SKM-1 treated with dmso at 0.1 percent for 144 hours (cell line): ENCODE data around the gene LRRC59.
"Not testable (repeated sequence)": the region's sequence is repeated elsewhere in the genome, so short reads cannot be mapped to it uniquely, and the experiment has no call there.

Experiments
- DNase-seq: peaks from one replicate; lab custom pipeline; 2025; ENCODE audit not compliant: unreplicated experiment; lab: John Stamatoyannopoulos, UW

The LRRC59 gene

DNA sequence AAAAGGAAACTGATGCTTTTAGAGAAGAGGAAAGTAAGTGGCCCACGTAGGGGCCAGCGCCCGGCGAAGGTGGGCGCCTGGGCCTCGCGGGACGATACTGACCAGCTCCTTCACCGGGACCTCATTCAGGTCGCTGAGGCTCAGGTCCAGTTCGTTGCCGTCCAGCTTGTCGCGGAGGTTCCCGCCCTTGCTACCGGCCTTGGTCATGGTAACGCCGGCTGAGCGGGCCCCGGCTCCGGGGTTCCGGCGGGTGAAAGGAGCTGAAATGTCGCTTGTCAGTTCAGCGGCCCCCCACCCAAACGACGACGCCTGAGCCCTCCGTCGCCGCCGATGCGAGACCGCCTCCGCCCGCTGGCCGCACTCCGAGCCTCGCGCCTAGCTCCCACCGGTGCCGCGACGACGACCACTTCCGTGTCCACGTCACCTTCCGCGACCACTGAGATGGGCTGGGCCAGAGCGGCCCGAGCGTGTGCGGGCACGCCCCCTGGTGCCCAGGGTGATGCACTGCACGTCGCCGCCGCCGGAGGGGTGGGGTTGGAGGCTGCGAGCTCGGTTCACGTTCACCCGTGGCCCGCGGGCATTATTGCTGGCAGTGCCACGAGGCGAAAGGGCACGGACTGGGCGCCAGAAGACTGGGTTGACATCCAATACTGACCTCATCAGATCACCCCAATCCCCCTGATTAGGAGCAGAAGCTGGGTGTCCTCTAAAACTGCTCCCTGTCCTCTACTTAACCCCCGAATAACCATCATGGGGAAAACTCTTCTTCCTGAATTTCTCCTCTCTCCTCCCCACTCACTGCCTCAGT lies at the start of gene LRRC59:
TSS of gene LRRC59 (minus strand) at position 413 of the 808 bp plus-strand sequence. CDS start at position 207, 206 bp downstream.
- peak; percentile 68 for DNase-seq

DNA sequence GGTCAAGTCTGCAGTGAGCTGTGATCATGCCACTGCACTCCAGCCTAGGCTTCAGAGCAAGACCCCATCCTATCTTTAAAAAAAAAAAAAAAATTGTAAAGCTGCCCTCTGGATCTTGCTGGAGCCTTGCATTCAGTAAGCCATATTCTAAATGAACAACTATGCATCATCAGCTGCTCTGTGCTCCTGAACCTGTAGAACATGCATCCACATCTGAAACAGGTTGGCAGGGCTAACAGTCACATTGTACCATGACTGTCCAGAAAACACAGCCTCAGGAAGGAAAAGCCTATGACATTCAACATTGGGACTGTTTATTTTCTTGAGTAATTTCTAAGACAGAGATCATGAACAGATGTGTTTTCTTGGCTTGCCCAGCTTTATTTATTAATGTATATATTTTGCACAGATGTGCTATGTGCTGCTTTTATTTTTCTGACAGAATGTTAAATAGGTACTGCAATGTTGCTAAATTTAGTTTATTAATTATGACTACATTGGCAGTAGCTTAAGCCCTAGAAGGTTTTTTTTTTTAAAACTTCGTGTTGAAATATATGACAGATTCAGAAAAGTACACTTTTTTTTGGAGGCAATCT lies 48.5 kb upstream of the LRRC59 start:
- no peak for DNase-seq

DNA sequence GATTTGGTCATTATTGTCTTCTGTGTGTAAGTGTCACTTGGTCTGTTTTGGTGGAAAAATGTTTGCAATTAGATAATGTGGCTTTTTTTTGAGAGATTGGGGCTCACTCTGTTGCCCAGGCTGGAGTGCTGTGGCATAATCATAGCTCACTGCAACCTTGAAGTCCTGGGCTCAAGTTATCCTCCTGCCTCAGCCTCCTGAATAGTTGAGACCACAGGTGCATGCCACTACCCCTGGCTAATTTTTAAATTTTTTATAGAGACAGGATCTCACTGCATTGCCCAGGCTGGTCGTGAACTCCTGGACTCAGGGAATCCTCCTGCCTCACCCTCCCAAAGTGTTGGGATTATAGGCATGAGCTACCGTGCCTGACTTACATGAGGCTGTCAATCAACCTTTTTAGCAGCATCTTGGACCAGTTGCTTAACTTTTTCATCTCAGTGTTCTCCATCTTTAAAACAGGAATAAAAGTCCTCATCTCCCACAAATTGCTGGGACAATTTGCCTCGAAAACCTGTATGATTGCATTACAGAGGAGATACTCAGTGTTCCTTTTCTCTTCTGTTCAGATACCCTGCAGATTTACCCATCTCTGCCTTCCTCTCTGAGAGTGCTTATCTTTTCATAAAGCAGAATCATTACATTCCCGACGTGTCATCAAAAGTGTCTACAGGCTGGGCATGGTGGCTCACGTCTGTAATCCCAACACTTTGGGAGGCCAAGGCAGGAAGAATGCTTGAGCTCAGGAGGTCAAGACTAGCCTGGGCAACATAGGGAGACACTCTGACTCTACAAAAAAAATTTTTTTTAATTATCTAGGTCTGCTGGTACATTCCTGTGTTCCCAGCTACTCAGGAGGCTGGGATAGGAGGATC lies 47.8 kb upstream of the LRRC59 start:
- DNase-seq: no peak

DNA sequence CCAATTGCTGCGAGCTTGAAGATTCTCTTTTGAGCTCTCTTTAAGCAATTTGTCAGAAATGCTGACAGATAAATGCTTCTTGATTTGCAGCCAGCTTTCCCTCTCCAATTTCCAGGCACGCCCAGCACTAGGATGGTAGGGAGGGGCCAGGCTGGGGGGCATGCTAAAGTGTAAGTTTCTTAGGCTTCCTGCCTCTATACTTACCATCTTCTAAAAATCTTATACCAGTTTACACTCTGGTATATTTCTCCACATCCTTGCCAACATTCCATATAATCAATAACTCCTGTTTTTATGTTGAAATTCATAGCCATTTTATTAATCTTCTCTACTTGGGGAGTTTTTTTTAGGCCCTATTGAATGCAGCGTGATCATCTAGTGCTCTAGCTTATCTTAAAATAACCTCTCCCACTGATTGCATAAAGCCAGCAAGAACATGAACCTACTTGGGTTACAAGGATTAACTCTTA lies 46.2 kb upstream of the LRRC59 start:
- DNase-seq: no peak

DNA sequence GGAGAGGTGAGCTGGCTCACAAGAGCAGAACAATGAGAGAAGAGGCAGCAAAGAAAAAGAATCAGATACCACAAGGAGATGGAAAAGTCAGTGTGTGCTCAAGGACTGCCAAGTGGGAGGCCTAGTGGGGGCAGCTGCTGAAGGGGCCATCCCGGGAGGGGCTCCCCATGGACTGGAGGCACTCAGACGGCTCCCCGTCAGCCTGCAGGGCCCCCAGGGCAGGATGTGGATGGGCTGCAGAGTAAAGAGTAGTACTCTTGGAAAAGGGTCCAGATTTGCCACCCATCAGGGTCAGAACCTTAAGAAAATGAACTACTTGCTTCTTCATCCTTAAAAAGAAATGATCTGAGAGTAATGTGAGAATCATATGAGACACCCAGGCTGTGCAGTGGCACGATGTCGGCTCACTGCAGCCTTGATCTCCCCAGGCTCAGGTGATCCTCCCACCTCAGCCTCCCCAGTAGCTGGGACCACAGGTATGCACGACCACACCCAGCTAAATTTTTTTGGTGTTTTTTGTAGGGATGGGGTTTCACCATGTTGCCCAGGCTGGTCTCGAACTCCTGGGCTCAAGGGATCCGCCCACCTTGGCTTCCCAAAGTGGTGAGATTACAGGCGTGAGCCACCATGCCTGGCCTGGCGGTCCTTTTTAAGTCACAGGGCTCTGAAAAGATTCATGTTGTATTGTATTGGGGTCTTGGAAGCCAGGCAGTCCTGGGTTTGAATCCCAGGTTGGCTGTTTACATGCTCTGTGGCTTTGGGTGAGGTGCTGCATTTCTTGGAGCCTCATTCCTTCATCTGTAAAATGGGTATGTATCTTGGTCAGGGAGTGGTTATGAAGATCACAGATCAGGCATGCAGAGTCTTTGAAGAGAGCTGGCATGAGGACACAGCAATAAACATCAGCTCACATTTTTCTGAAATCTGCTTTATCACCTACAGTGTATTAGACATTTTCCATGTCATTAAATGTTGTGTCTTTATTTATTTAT lies 43.8 kb upstream of the LRRC59 start:
- DNase-seq: no peak

DNA sequence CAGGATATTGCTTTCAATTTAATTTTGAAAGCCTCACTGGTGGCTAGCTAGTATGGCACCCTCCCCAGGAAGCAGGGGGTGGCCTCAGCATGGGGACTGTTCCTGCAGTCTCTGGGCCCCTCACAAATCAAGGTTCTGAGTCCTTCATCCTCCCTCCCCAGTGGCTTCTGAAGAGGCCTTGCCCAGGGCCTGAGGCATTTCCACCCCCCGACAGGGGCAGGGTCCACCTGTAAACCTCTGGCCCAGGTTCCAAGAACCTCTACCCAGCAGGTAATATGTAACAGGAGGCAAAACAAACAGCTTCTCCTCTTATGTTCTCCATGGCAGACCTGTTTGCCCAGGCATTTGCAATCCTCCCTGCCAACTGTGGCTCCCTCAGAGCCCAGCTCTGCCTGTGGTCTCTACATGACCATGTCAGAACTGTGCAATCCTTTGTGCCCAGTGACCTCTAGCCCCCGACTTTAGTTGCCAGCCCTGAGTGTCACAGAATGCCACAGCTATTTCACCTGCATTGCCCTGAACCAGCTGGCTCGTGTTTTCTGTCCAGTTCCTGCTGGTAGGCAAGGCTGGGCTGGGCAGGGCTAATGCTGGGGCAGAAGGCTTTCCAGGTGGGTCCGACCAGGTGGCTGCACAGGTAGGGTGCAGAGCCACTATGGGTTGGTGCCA lies 43.0 kb upstream of the LRRC59 start:
- DNase-seq: no peak

DNA sequence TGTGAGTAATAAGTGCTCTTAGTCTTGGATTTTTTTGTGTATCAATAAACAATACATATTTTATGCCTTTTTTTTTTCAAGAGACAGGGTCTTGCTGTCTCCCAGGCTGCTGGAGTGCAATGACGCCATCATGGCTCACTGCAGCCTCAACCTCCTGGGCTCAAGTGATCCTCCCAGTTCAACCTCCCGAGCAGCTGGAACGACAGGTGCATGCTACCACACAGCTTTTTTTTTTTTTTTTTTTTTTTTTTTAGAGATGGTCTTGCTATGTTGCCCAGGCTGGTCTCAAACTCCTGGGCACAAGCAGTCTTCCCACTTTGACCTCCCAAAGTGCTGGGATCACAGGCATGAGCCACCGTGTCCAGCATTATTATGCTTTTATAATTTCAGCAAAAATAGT lies 41.7 kb upstream of the LRRC59 start:
- DNase-seq: no peak

DNA sequence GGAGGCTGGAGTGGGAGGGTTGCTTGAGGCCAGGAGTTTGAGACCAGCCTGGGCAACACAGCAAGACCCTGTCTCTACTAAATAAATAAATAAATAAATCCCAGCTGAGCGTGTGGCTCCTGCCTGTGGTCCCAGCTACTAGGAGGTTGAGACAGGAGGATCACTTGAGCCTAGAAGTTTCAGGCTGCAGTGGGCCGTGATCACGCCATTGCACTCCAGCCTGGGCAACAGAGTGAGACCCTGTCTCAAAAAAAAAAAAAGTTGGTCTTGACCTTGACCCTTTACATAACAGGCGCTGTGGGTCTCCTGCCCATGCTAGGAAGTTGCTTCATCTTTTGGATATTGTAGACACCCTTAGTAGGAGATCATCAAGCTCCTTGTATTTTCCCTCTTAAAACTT lies 40.1 kb upstream of the LRRC59 start:
- DNase-seq: no peak

DNA sequence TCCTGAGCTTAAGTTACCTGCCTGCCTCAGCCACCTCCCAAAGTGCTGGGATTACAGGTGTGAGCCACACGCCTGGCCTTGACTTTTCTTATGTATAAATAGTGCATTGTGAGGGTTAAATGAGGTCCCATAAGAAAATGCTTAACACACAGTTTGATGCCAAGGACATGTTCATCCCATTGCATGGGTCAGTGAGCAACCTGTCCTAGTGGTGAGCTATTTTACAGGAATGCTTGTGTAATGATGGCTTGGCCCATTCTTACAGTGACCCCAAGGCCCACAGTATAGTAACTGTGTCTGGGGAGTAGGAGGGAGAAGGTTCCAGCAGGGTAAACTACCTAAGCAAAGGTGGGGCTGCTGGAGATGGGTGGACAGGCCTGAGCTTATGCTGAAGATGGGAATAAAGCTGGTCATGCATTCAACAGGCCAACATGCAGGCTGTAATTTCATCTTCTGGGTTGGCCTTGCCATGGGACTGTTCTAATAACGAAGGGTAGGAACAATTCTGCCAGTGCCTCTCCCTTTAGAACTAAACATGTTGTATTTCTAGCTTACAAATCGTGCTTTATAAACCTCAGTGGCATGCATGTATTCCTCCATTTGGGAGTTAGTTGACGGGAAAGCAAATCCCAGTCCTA lies 34.9 kb upstream of the LRRC59 start:
- no peak for DNase-seq

DNA sequence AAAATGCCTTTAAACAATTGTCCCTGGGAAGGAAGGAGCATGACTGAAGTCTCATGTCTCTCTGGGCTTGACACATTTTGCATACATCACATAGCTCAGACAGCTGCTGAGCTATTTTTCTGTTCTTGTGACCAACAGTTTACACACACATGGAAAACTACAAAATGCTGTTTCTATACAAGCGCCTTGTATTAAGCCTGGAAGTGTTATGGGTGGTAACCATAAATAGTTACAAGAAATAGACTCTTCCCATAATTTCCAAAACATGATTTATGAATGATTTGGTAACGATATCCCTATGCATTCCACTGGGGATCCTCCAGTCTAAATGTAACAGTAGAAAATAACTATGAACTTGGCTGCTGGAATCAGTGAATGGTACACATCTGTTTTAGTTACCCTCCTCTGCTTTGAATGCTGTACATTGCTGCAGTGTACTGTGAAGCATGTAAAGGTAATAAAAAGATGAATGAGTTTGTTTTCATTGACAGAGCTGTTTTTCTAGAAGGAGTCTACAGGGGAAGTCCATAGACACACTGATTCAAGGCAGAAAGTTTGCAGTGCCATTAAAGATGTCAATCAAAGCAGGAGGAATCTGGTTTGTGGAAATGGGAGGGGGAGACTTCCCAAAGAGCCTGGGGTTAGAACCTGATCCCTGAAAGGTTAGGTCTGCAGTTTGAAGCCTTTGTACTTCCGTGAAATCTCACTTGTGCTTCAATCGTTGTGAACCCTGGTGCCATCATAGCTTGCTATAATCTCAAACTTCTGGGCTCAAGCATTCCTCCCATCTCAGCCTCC lies 33.7 kb upstream of the LRRC59 start:
- no peak for DNase-seq

DNA sequence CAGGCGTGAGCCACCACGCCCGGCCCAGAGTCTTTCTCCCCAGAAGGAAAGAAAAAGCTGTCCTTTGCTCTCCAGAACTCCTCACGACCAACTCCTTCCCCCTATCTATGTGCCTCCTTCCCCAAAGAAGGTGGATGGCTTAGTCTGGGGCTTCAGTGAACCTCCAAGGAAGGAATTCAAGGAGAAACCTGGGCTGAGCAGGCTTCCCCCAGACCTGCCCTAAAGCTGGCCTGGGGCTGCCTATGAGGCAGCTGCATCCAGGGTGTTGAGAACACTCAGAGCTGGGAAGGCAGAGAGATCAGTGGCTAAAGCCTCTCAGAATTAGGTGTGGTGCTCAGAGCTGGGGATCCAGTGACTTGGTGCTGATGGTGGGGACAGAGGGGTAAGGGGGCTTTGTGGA lies 32.5 kb upstream of the LRRC59 start:
- DNase-seq: no peak

DNA sequence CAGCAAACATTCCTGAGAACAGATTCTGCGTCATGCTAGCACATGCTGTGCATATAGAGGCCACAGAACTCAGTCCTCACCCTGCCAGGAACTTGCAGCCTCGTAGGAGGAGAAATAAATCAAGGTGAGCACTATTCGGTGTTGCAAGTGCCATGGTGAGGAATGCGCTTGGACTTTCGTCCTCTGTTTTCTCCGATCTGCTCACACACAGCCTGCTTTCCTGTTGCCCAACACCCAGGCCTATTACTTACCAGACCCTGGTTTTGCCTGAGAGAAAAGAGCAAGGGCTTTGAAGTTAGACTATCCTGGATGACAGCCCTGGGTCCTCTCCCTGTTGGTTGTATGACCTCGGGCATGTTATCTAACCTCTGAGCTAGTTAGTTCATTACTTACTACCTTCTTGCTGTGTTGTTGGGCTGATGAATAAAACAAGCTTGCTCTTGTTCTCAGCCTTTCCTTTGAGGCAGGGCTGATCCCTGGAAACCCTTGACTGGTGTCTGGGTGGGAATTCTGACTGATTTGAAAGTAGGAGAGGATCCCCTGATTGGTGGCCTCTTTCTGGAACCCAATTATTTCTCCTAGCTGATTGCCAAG lies 31.6 kb upstream of the LRRC59 start:
- no peak for DNase-seq

DNA sequence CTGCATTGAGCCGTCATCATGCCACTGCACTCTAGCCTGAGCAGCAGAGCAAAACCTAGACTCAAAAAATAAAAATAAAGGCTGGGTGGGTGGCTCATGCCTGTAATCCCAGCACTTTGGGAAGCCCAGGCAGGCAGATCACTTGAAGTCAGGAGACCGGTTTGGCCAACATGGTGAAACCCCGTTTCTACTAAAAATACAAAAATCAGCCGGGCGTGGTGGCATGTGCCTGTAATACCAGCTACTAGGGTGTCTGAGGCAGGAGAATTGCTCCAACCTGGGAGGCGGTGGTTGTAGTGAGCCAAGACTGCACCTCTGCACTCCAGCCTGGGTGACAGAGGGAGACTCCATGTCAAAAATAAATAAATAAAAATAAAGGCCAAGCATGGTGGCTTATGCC lies 30.8 kb upstream of the LRRC59 start:
- not testable (repeated sequence) for DNase-seq

DNA sequence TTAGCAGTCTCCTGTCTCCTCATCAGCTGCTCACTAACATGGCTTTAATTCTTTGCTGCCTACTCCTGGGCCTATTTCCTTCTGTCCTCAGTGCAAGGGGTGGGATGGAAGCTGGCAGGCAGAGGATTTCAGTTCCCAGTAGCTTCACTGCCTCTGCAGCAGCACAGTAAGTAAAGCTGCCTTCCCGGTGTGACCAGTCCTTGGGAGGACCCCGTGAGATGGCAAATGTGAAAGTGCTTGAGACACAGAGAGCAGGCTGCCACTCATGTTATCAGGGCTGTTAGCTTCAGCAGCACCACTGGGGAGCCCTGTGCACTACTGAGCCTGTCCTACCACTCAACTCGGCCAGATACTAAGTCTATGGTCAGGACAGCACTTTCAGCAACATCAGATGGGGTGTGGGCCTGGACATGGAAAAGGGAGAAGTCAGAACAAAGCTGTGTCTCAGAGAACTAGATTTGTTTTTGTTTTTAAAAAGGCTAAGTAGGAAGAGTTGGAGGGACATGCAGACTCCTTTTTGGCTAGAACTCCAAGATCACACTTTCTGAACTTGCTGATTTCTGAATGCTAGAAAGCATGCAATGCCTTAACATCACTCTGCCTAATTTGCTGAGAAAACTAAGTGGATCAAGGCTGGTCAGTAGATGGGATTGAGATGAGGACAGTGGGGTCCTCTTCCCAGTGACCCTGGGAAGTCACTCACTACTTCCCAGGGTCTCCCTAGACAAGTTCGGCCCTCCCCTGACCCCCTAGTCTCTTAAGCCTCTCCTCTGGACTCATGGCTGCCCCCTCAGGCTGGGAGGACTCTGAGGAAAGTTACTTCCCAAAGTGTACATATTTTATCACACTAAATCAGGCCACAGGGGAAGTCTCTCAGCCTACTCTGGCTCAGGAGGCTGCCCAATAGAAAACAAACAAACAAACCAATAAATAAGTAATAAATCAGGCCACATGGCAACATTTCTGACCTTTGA lies 29.8 kb upstream of the LRRC59 start:
- peak; percentile 24 for DNase-seq

DNA sequence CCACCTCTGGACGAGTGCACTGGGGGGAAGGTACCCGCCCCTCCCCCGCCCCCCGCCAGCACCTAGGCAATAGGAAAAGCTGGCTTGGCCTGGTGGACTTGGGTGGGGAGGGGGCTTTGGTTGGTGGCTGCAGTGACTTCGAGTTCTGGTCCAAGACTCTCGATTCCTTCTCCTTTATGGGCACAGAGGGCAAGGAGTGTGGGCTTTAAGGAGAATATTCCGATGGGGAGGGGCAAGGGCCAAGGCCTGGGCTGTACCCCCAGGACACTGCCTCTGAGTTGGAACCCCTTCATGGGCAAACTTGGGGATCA lies 29.1 kb upstream of the LRRC59 start:
- no peak for DNase-seq

DNA sequence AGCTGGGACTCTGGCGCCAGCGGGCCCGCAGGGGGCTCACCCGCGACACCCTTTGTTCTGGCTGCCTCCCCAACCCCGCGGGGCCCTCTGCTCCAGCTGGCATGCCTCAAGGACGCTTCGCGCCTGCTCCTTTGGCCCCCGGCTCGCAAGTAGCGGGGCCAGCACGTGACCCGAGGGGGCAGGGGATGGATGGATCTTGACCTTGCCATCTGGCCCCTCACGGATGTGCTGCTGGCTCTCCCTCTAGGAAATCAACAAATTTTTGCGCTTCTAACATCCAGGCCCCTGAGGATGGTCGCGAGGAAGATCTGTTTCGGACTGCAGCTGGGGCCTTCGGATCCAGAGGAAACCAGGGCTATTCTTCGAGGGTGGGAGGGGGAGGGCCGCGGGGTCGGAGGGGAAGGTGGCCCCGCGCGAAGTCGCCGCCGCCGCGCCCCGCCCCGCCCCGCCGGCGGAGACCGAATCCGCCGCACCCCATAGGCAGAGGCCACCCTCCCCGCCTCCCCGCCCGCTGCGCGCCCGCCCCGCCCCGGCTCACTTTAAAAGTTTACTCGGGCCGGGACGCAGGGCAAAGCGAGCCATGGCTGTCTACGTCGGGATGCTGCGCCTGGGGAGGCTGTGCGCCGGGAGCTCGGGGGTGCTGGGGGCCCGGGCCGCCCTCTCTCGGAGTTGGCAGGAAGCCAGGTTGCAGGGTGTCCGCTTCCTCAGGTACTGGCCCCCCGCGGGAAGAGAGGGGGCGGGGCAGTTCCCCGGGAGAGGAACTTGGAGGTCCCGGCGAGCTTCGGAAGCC lies 28.6 kb upstream of the LRRC59 start, which contains the start of gene ACSF2:
TSS of gene ACSF2 (plus strand) at position 537 of the 790 bp plus-strand sequence. CDS start at position 581, 44 bp downstream.
- no peak for DNase-seq
